Stimulated activated CD8-positive, alpha-beta memory T cell treated with anti-CD3 and anti-CD28 coated beads, Interleukin-4, amount 100 ng/mL, for 48 hours (primary cell): ENCODE results near the gene RAD51B.
"Not testable (repeated sequence)": the region's sequence is repeated elsewhere in the genome, so short reads cannot be mapped to it uniquely, and the experiment has no call there.

ENCODE experiments used
- DNase-seq: peaks from one replicate; pipeline ENCODE4 v3.0.0-alpha.2; 2020

The RAD51B gene

GRCh38 chr14:68757618-68758081 lies 938.1 kb downstream of the RAD51B start:
- DNase-seq: no peak

GRCh38 chr14:68758301-68758700 lies 938.7 kb downstream of the RAD51B start:
- no peak for DNase-seq

- no peak for DNase-seq
Observed at GRCh38 chr14:68759017-68759560, 939.5 kb downstream of the RAD51B start.

- DNase-seq: no peak
Observed at GRCh38 chr14:68759937-68760336, 940.4 kb downstream of the RAD51B start.

GRCh38 chr14:68760761-68761160 lies 941.2 kb downstream of the RAD51B start:
- DNase-seq: no peak

GRCh38 chr14:68761391-68761790 lies 941.8 kb downstream of the RAD51B start:
- no peak for DNase-seq

- no peak for DNase-seq
Observed at GRCh38 chr14:68762953-68763764, 943.6 kb downstream of the RAD51B start.

- not testable (repeated sequence) for DNase-seq
Observed at GRCh38 chr14:68763843-68764242, 944.3 kb downstream of the RAD51B start.

GRCh38 chr14:68766299-68767247 lies 947.0 kb downstream of the RAD51B start:
- peak; percentile 41 for DNase-seq

GRCh38 chr14:68767248-68767645 lies 947.7 kb downstream of the RAD51B start:
- DNase-seq: no peak

- DNase-seq: no peak
Observed at GRCh38 chr14:68768316-68768715, 948.7 kb downstream of the RAD51B start.

- no peak for DNase-seq
Observed at GRCh38 chr14:68770051-68770450, 950.5 kb downstream of the RAD51B start.

GRCh38 chr14:68770553-68771286 lies 951.1 kb downstream of the RAD51B start:
- DNase-seq: no peak

GRCh38 chr14:68771631-68772030 lies 952.1 kb downstream of the RAD51B start:
- DNase-seq: no peak

- DNase-seq: no peak
Observed at GRCh38 chr14:68772761-68773381, 953.3 kb downstream of the RAD51B start.

GRCh38 chr14:68774771-68775613 lies 955.4 kb downstream of the RAD51B start:
- no peak for DNase-seq

GRCh38 chr14:68775614-68776126 lies 956.1 kb downstream of the RAD51B start:
- DNase-seq: no peak

- no peak for DNase-seq
Observed at GRCh38 chr14:68777644-68778043, 958.1 kb downstream of the RAD51B start.
